GM18868 (cell line): ENCODE results near the gene FGFRL1.
"Not testable (repeated sequence)": the region's sequence is repeated elsewhere in the genome, so short reads cannot be mapped to it uniquely, and the experiment has no call there.

Source experiments
- ATAC-seq: cut with Tn5 transposase; IDR thresholded peaks from one replicate; pipeline ENCODE4 v1.9.1; 2021; ENCODE audit warnings: mild to moderate bottlenecking, moderate library complexity; ENCODE audit not compliant: unreplicated experiment

The FGFRL1 gene

GRCh38 chr4:1048773-1049590 lies 37.6 kb downstream of the FGFRL1 start:
- no peak for ATAC-seq

- ATAC-seq = no peak
These were observed 38.1 kb downstream of the FGFRL1 start for GRCh38 chr4:1049591-1049905.

- no peak for ATAC-seq
These were observed 39.2 kb downstream of the FGFRL1 start for GRCh38 chr4:1050486-1051213.

DNA sequence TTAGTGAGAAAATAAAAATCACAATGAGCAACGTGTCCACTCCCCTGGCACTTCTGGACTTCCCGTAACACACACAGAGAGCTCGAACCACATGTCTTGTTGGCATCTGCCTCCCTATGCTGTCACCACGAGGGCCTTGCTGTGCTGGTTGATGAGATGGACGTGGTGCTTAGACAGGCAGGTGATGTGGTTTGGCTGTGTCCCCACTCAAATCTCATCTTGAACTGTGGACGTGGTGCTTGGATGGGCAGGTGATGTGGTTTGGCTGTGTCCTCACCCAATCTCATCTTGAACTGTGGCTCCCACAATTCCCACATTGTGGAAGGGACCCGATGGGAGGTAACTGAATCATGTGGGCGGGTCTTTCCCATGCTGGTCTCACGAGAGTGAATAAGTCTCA lies 40.0 kb downstream of the FGFRL1 start:
- ATAC-seq = no peak

DNA sequence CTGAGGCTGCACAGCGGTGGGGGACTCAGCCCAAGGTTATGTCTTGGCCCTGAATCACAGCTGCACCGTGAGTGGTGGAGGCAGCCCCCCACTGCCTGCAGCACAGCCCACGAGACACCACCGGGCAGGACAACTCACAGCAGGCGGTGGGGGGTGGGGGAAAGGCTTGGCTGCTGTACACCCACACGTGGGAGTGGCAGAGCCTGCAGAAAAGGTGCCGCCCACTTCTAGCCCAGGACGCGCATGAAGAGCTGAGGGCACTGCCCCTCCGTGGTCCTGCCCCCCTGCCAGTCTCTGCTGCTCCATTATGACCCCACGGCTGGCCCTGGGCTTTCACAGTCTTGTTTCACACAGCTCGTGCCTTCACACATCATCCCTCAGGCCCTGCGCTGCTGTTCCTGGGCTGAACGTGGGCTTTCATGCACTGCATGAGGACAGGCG lies 40.8 kb downstream of the FGFRL1 start:
- ATAC-seq = no peak

- ATAC-seq = no peak
These were observed 41.7 kb downstream of the FGFRL1 start for GRCh38 chr4:1053080-1053661.

GRCh38 chr4:1053891-1054290 lies 42.5 kb downstream of the FGFRL1 start:
- ATAC-seq = not testable (repeated sequence)

DNA sequence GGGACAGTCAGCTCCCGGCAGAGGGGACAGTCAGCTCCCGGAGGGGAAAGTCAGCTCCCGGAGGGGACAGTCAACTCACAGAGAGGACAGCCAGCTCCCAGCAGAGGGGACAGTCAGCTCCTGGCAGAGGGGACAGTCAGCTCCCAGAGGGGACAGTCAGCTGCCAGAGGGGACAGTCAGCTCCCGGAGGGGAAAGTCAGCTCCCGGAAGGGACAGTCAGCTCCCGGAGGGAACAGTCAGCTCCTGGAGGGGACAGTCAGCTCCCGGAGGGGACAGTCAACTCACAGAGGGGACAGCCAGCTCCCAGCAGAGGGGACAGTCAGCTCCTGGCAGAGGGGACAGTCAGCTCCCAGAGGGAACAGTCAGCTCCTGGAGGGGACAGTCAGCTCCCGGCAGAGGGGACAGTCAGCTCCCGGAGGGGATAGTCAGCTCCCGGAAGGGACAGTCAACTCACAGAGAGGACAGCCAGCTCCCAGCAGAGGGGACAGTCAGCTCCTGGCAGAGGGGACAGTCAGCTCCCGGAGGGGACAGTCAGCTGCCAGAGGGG lies 43.3 kb downstream of the FGFRL1 start:
- not testable (repeated sequence) for ATAC-seq

DNA sequence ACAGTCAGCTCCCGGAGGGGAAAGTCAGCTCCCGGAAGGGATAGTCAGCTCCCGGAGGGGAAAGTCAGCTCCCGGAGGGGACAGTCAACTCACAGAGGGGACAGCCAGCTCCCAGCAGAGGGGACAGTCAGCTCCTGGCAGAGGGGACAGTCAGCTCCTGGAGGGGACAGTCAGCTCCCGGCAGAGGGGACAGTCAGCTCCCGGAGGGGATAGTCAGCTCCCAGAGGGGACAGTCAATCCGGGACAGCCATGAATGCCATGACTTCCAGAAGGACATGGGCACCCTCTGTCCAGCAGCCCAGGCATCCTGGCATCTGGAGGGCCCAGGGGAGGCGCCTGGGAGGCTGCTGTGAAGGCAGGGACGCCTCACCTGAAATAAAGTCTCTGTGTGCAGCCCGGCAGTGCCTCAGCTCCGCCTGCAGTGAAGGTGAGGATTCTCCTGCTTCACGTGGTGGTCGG lies 43.8 kb downstream of the FGFRL1 start:
- ATAC-seq = not testable (repeated sequence)

GRCh38 chr4:1055721-1056590 lies 44.5 kb downstream of the FGFRL1 start:
- ATAC-seq = peak; percentile 52

- ATAC-seq = no peak
These were observed 45.4 kb downstream of the FGFRL1 start for GRCh38 chr4:1056671-1057402.

- ATAC-seq = no peak
These were observed 45.9 kb downstream of the FGFRL1 start for GRCh38 chr4:1057403-1057745.

- no peak for ATAC-seq
These were observed 47.0 kb downstream of the FGFRL1 start for GRCh38 chr4:1058198-1058996.

GRCh38 chr4:1058997-1059665 lies 47.7 kb downstream of the FGFRL1 start:
- no peak for ATAC-seq

- no peak for ATAC-seq
These were observed 48.7 kb downstream of the FGFRL1 start for GRCh38 chr4:1060121-1060520.

DNA sequence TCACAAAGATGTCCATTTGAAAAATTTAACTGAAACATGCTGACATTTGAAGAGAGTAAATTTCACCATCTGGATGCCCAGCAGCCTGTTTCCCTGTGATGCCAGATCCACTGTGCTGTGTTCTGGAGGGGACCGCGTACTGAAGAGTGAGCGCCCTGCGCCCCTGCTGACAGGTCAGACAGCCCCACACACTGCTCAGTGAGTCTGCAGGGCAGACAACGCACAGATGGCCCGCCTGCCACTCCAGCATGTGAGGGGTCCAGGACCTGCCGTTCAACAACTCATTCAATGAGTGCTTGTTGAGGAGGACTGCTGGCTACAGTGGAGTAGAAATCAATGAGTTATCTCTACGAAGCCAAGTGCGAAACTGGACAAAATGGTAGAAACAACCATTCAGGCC lies 49.2 kb downstream of the FGFRL1 start:
- no peak for ATAC-seq

GRCh38 chr4:1061056-1061700 lies 49.8 kb downstream of the FGFRL1 start:
- no peak for ATAC-seq

GRCh38 chr4:1061760-1062159 lies 50.3 kb downstream of the FGFRL1 start:
- ATAC-seq = no peak
